ENCODE results near the gene KLHL29.
"Not testable (repeated sequence)": the region's sequence is repeated elsewhere in the genome, so short reads cannot be mapped to it uniquely, and the experiment has no call there.

KLHL29 gene

DNA sequence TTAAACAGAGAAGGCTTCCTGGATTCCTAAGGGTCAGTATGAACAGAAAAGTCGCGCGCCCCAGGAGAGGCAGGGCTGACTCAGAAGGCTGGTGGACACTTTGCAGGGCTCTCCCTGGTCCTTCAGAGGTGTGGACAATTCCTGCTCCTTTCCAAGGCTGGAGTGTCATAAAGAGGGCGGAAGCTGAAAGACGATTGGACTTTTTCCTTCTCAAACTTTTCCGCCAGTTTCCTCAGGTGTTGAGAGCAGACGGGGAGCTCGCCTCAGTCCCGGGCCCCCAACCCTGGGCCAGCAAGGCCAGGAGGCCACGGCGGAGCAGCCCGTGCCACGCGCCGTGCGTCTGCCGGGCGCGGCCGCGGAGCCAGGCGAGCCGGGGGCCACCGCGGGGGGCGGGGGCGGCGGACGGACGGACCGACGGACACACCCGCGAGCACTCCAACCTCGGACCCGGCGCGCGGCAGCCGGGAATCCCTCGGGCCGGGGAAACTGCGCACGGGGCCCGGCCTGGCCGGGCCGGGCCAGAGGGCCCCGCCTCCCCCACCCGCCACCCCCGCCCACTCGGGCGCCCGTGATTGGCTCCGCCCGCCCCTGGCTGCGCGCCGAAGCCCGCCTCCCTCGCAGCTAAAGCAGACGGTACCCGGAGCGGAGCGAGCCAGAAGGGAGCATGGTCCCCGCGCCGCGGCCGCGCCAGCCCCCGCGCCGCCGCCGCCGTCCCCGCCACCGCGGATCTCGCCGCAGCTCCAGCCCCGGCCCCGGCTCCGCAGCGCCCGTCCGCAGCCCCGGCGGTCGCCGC is at the start of gene KLHL29:
TSS of gene KLHL29 (plus strand) at position 629 of the 793 bp plus-strand sequence. CDS start 177,018 bp downstream, outside the sequence.
- DNase-seq = peak; percentile 67

DNA sequence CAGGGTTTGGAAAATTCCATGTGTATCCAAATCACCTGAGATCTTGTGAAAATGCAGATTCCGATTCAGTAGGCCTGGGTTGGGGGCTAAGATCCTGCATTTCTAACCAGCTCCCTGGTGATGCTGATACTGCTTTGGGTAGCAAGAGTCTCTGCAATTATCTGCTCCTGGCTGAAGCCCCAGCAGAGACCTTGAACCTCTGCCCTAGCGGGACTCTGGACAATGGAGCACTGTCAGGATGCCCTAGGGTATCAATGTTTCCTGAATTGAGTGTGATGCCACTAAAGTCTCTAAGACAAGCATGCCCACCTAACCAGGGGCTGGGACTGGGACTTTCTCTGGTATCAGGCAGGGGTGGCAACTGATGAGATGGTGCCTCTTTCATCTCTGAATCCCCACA is 49.4 kb upstream of the KLHL29 start:
- no peak for DNase-seq

GRCh38 chr2:23342075-23342474 is 42.9 kb upstream of the KLHL29 start:
- DNase-seq = no peak

- DNase-seq = no peak
These were observed 39.0 kb upstream of the KLHL29 start for GRCh38 chr2:23346029-23346428.

DNA sequence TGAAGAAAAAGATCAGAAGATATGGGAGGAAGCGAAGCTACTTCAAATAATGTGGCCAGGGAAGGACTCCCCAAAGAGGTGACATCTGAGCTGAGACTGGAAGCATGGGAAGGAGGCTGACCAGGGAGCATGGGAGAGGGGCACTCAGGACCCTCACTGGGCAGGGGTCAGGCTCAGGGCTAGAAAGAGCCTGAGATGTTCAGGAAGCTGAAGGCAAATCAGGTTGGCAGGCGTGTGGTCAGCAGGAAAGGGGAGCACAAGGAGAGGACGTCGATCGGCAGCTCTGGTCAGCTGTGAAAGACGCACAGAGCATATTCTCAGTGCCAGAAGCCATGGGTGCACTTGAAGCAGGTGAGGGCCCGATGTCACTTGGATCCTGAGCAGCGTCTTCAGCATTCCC is 38.2 kb upstream of the KLHL29 start:
- no peak for DNase-seq

DNA sequence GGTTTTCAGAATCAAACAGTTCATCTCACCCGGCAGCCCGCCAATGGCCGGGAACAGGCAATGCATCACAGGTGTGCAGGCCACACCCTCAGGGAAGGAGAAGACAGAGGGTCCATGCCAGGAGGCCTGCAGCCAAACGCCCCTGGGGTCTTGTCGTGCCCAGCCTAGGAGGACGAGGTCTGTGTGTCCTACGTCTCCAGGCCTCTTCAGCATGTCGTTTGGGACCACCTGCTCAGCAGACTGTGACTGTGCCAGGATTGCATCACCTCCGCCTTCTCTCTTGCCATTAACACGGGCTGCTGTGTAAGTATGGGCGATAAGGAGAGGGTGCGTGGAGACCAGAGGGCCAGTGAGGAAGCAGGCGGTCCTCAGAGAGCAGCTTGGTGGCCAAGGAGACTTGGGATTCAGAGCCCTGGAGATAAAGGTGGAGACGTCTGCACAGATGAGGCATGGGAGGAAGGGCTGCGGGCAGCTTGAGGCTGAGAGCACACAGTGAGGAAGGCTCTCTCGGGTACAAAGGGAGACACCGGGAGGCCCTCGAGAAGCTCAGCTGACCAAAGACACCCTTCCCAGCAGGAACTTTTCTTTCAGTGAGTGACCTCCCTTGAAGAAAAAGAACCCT is 37.4 kb upstream of the KLHL29 start:
- DNase-seq = no peak

DNA sequence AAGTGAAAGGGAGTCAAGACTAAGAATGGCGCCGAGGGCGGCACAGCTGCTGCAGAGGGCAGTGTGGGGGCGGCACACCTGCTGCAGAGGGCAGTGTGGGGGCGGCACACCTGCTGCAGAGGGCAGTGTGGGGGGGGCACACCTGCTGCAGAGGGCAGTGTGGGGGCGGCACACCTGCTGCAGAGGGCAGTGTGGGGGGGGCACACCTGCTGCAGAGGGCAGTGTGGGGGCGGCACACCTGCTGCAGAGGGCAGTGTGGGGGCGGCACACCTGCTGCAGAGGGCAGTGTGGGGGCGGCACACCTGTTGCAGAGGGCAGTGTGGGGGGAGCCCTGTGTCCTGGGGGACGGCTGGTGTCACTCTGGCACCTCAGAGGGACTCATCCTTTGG is 36.9 kb upstream of the KLHL29 start:
- DNase-seq = not testable (repeated sequence)

- no peak for DNase-seq
These were observed 35.5 kb upstream of the KLHL29 start for GRCh38 chr2:23349508-23349907.

- DNase-seq = no peak
These were observed 34.8 kb upstream of the KLHL29 start for GRCh38 chr2:23350041-23350791.

GRCh38 chr2:23350792-23351355 is 34.1 kb upstream of the KLHL29 start:
- DNase-seq = no peak

GRCh38 chr2:23351388-23352141 is 33.4 kb upstream of the KLHL29 start:
- peak; percentile 35 for DNase-seq

GRCh38 chr2:23354554-23354953 is 30.4 kb upstream of the KLHL29 start:
- no peak for DNase-seq

DNA sequence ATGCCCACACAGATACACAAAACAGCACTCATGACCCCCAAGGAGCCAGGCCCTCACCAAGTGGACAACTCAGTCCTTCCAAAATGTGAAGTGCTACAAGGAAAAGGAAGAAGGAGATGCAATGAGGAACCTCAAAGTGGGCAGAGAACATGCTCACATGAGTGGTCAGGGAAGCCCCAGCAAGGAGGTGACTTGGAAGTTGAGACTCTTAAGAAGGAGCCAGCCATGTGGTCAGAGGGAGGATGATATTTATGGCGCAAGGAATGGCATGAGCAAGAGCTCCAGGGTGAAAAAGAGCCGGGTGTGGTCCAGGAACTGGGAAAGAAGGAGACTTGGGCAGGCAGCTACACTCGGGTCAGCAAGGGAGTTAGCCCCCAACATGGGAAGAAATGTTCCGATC is 30.0 kb upstream of the KLHL29 start:
- DNase-seq = no peak

GRCh38 chr2:23356711-23357110 is 28.3 kb upstream of the KLHL29 start:
- no peak for DNase-seq

DNA sequence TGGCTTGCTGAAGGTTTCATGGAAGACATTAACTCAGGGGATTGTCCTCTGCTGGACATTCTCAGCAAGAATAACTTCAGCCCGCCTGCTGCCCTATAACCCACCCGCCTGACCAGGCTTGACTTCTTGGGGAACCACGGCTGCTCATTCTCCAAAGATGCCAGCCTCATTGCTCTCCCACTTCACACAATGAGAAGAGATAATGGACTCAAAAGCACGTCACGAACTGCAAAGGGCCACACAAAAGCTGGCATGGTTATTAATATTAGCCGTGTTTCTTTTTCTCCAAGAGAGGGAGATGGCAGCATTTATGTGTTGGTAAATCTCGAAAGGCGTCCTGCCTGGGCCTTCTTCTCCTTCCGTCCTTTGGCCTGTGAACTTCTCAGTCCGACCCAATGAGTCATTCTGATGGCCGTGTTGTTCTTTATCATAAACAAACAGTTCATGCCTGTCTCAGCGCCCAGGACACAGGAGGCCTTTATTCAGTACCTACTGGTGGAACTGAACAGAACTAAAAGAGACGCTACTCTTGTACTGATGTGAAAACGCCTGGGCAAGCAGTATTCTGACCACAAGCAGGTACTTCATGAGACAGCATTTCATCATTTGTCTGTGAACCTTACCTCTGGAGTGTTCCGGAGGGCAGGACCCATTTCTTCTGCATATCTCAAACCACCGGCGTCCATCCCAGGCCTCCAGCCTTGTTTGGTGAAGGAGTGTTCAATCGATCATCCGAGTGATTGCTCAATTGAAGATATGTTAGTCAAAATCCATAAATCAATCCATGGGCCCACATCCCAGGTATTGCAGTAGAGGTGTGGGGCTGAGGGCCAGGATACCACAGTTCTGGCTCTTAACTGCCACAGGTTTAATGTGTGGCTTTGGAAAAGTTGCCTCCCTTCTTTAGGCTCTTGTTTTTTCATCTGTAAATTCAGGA is 25.1 kb upstream of the KLHL29 start:
- no peak for DNase-seq

DNA sequence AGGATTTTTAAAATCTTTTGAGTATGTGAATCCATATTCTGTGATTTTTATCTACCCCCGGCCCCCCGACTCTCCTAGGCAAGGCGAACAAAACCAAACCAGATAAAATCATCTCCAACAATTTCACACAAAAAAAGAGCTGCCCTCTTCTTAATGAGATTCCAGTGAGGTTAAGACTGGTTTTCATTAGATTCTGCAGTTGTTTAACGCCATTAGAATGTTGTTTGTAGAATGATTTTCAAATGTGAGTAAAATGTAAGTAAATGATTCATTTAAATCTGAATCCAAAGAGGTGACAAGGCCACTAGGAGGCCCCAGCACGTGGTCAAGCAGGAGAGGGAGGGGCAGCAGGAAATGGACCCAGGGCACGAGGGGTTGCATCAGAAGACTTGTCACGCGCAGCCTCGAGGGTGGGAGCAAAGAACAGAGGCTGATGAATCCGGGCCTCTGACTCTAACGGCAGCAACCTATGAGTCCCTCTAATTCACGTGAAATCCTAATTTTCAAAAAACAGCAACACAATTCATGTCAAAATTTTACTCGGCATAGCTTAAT is 24.3 kb upstream of the KLHL29 start:
- no peak for DNase-seq

DNA sequence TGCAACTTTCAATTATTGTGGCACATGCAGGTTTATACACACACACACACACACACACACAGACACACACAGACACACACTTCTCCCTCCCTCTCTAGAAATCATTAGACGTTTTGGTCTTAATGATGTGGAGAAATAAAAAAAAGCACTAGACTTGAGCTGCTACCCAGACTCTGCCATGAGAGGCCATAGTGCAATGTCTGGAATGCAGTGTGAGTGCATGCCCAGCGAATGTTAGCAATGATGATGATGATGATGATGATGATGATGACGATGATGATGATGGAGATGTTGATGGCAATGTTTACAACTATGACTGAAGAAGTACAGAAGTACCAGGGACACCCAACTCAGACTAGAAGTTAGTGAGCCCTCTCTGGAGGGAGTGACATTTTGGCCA is 23.8 kb upstream of the KLHL29 start:
- no peak for DNase-seq

DNA sequence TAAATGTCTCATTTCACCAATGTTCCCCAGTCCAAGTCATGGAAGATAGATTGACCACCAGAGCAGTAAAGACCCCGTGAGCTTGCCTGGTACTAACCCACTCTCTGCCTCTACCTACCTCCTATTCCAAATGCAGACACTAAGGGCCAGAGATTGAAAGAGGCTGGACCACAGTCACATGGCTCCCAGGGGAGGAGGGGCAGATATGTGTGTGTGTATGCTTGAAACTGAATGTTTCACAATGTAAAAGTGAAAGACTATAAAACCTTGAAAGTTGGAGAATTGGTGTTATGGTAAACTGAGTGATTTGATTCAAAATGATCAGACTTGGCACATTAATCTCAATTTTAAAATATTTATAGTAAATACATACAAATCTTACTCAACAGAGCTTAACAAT is 21.7 kb upstream of the KLHL29 start:
- DNase-seq = no peak

GRCh38 chr2:23363831-23364230 is 21.1 kb upstream of the KLHL29 start:
- DNase-seq = no peak

GRCh38 chr2:23366720-23367119 is 18.3 kb upstream of the KLHL29 start:
- DNase-seq = no peak

DNA sequence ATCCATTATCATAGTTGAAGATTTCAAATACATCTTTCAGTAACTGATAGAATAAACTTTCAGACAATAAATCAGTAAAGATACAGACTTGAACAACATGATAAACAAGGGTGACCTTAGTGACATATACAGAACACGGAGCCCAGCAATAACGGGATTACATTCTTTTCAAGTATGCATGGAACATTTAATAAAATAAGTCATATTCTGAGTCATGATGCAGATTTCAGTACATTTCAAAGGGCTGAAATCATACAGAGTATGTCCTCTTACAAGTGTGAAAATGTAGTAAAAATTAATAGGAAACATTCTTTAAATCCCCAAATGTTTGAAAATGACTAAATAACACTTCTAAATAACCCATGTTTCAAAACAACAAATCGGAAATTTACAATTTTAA is 17.2 kb upstream of the KLHL29 start:
- DNase-seq = no peak
